ENCODE data around the gene FAR2. TPM values are rescaled to one million over a fixed set of nuclear protein-coding genes. Genes with fewer than 3 reads are reported as not detected.
"Not testable (repeated sequence)": the region's sequence is repeated elsewhere in the genome, so short reads cannot be mapped to it uniquely, and the experiment has no call there.

The FAR2 gene
- total RNA-seq, 1 donor, result 10.5 TPM

- H3K4me3 ChIP-seq (ENCODE audit: insufficient read depth, low read length), result no peak overlapping the region
- no peaks in the 10 kb centered on the region for H3K4me1 ChIP-seq (ENCODE audit: insufficient read depth, low read length)
- H3K4me2 ChIP-seq (ENCODE audit: insufficient read depth, low read length), result no peak overlapping the region
- no peaks in the 10 kb centered on the region for H3K79me2 ChIP-seq (ENCODE audit: insufficient read depth, low read length)
- H2AFZ ChIP-seq (ENCODE audit: low read length), result no peak overlapping the region
- H3K36me3 ChIP-seq (ENCODE audit: insufficient read depth, low read length), result no peaks in the 10 kb centered on the region
- no peaks in the 10 kb centered on the region for H3K9me3 ChIP-seq (ENCODE audit: low read depth, low read length)
- no peaks in the 10 kb centered on the region for H4K20me1 ChIP-seq (ENCODE audit: insufficient read depth, low read length)
- H3K27ac ChIP-seq (ENCODE audit: low read depth, low read length), result no peak overlapping the region
- H3K27me3 ChIP-seq (ENCODE audit: insufficient read depth, low read length), result no peaks in the 10 kb centered on the region
- TF ChIP-seq CTCF (IDR thresholded peaks at IDR 0.05; ENCODE audit: extremely low read depth, low read depth, low read length), result no peak
- DNase-seq (ENCODE audit: insufficient read length, low spot score, missing footprints), result no peak
Measured at GRCh38 chr12:29253906-29254625, 105.0 kb downstream of the FAR2 start.

GRCh38 chr12:29255042-29255441 lies 106.0 kb downstream of the FAR2 start:
- no peak for TF ChIP-seq CTCF (IDR thresholded peaks at IDR 0.05; ENCODE audit: extremely low read depth, low read depth, low read length)
- Histone ChIP-seq H3K4me2 (ENCODE audit: insufficient read depth, low read length) (no peak overlapping the region), H4K20me1 (ENCODE audit: insufficient read depth, low read length) (no peaks in the 10 kb centered on the region), H3K4me3 (ENCODE audit: insufficient read depth, low read length) (no peak overlapping the region), H3K36me3 (ENCODE audit: insufficient read depth, low read length) (no peaks in the 10 kb centered on the region), H2AFZ (ENCODE audit: low read length) (no peak overlapping the region), H3K27ac (ENCODE audit: low read depth, low read length) (no peak overlapping the region), H3K9me3 (ENCODE audit: low read depth, low read length) (no peaks in the 10 kb centered on the region), H3K79me2 (ENCODE audit: insufficient read depth, low read length) (no peaks in the 10 kb centered on the region), H3K4me1 (ENCODE audit: insufficient read depth, low read length) (no peaks in the 10 kb centered on the region), H3K27me3 (ENCODE audit: insufficient read depth, low read length) (no peaks in the 10 kb centered on the region)
- no peak for DNase-seq (ENCODE audit: insufficient read length, low spot score, missing footprints)

GRCh38 chr12:29256598-29256997 lies 107.5 kb downstream of the FAR2 start:
- Histone ChIP-seq H3K79me2 (ENCODE audit: insufficient read depth, low read length) (no peaks in the 10 kb centered on the region), H3K4me3 (ENCODE audit: insufficient read depth, low read length) (no peak overlapping the region), H3K36me3 (ENCODE audit: insufficient read depth, low read length) (no peaks in the 10 kb centered on the region), H3K4me2 (ENCODE audit: insufficient read depth, low read length) (no peak overlapping the region), H2AFZ (ENCODE audit: low read length) (no peak overlapping the region), H3K4me1 (ENCODE audit: insufficient read depth, low read length) (no peaks in the 10 kb centered on the region), H4K20me1 (ENCODE audit: insufficient read depth, low read length) (no peaks in the 10 kb centered on the region), H3K9me3 (ENCODE audit: low read depth, low read length) (no peaks in the 10 kb centered on the region), H3K27me3 (ENCODE audit: insufficient read depth, low read length) (no peaks in the 10 kb centered on the region), H3K27ac (ENCODE audit: low read depth, low read length) (no peak overlapping the region)
- TF ChIP-seq CTCF (IDR thresholded peaks at IDR 0.05; ENCODE audit: extremely low read depth, low read depth, low read length), result no peak
- no peak for DNase-seq (ENCODE audit: insufficient read length, low spot score, missing footprints)

- H3K79me2 ChIP-seq (ENCODE audit: insufficient read depth, low read length); H2AFZ ChIP-seq (ENCODE audit: low read length); DNase-seq (ENCODE audit: insufficient read length, low spot score, missing footprints); H3K27me3 ChIP-seq (ENCODE audit: insufficient read depth, low read length); H3K27ac ChIP-seq (ENCODE audit: low read depth, low read length); H3K4me1 ChIP-seq (ENCODE audit: insufficient read depth, low read length); H3K4me3 ChIP-seq (ENCODE audit: insufficient read depth, low read length); H4K20me1 ChIP-seq (ENCODE audit: insufficient read depth, low read length); H3K4me2 ChIP-seq (ENCODE audit: insufficient read depth, low read length); H3K36me3 ChIP-seq (ENCODE audit: insufficient read depth, low read length); H3K9me3 ChIP-seq (ENCODE audit: low read depth, low read length): not testable (repeated sequence)
Measured at GRCh38 chr12:29257687-29258086, 108.6 kb downstream of the FAR2 start.
